IMR-90 (cell line): ENCODE data around the gene ZBTB44. TPM values are rescaled to one million over a fixed set of nuclear protein-coding genes. Genes with fewer than 3 reads are reported as not detected.

ENCODE experiments used
- ATAC-seq: fragments of 200-7000 bp; cut with Tn5 transposase; 2 replicates; pipeline ENCODE4 v1.9.1; 2020; ENCODE audit warnings: low read depth, mild to moderate bottlenecking, moderate library complexity
- BruUV-seq: library from RNA; stranded (reverse); fragments of 400-500 nt; replicated peaks from 2 replicates; lab custom pipeline; 2021; lab: Mats Ljungman, UMichigan
- CTCF ChIA-PET: fragments of 300-600 bp; formaldehyde crosslinking; extraction: SDS; loops from one replicate; lab custom pipeline; 2021; ENCODE audit warnings: antibody characterized with exemption; lab: Yijun Ruan, JAX
- POLR2A ChIA-PET: fragments of 300-600 bp; sonication (Branson Sonifier 250); formaldehyde crosslinking; loops from one replicate; lab custom pipeline; 2022; ENCODE audit warnings: antibody characterized with exemption; ENCODE audit not compliant: unreplicated experiment; lab: Charles Lee
- DNase-seq: peaks from one replicate; pipeline ENCODE4 v3.0.0; 2013
- H2AFZ ChIP-seq: replicated peaks from 2 replicates; pipeline ENCODE3; 2013; ENCODE audit warnings: low read length, mild to moderate bottlenecking; ENCODE audit not compliant: poor library complexity
- H2AK5ac ChIP-seq: 2 replicates; pipeline ENCODE4 v1.6.1; 2013; ENCODE audit warnings: low read depth, low read length, inconsistent platforms
- H2AK9ac ChIP-seq: replicated peaks from 2 replicates; pipeline ENCODE3; 2013; ENCODE audit warnings: mild to moderate bottlenecking, low read depth, low read length, moderate library complexity; ENCODE audit not compliant: poor library complexity
- H2BK120ac ChIP-seq: 2 replicates; pipeline ENCODE4 v1.6.1; 2013; ENCODE audit warnings: low read depth, low read length, inconsistent platforms
- H2BK15ac ChIP-seq: 3 replicates; pipeline ENCODE4 v1.6.1; 2013; ENCODE audit warnings: low read depth, low read length, inconsistent platforms
- H2BK20ac ChIP-seq: 2 replicates; pipeline ENCODE4 v1.6.1; 2013; ENCODE audit warnings: low read depth, mild to moderate bottlenecking, inconsistent platforms, low read length, moderate library complexity
- H2BK5ac ChIP-seq: 2 replicates; pipeline ENCODE4 v1.6.1; 2013; ENCODE audit warnings: mild to moderate bottlenecking, low read depth, low read length, inconsistent platforms; ENCODE audit not compliant: poor library complexity, severe bottlenecking
- H3K14ac ChIP-seq: replicated peaks from 2 replicates; pipeline ENCODE4 v1.6.1; 2013; ENCODE audit warnings: low read depth, low read length, inconsistent platforms
- H3K18ac ChIP-seq: 2 replicates; pipeline ENCODE4 v1.6.1; 2013; ENCODE audit warnings: low read depth, low read length, control low read depth
- H3K23ac ChIP-seq: 2 replicates; pipeline ENCODE4 v1.6.1; 2013; ENCODE audit warnings: low read depth, low read length, inconsistent platforms
- H3K27ac ChIP-seq: 2 replicates; pipeline ENCODE4 v1.5.1; 2013; ENCODE audit warnings: mild to moderate bottlenecking, control low read depth, low read length; ENCODE audit not compliant: insufficient read depth
- H3K27me3 ChIP-seq: 2 replicates; pipeline ENCODE4 v1.6.1; 2013; ENCODE audit warnings: low read length; ENCODE audit not compliant: control insufficient read depth, insufficient read depth
- H3K36me3 ChIP-seq: 2 replicates; pipeline ENCODE4 v1.6.1; 2013; ENCODE audit warnings: low read length, mixed read lengths; ENCODE audit not compliant: control insufficient read depth, insufficient read depth
- H3K4ac ChIP-seq: 2 replicates; pipeline ENCODE4 v1.6.1; 2013; ENCODE audit warnings: low read depth, low read length, inconsistent platforms
- H3K4me1 ChIP-seq: 2 replicates; pipeline ENCODE4 v1.6.1; 2013; ENCODE audit warnings: low read length, mixed read lengths; ENCODE audit not compliant: control insufficient read depth, insufficient read depth
- H3K4me2 ChIP-seq: 2 replicates; pipeline ENCODE4 v1.6.1; 2013; ENCODE audit warnings: low read depth, mild to moderate bottlenecking, control low read depth, low read length, moderate library complexity
- H3K4me3 ChIP-seq: 2 replicates; pipeline ENCODE4 v1.5.1; 2013; ENCODE audit warnings: low read depth, mild to moderate bottlenecking, control low read depth, low read length, moderate library complexity; ENCODE audit not compliant: insufficient read depth
- H3K56ac ChIP-seq: 2 replicates; pipeline ENCODE4 v1.6.1; 2013; ENCODE audit warnings: low read length, inconsistent platforms; ENCODE audit not compliant: insufficient read depth; ENCODE audit errors: extremely low read depth
- H3K79me1 ChIP-seq, 2 experiments: 2 replicates each; pipeline ENCODE4 v1.6.1; 2013; ENCODE audit warnings: low read length in 2 of 2, inconsistent platforms in 1 of 2, low read depth in 1 of 2
- H3K9ac ChIP-seq: 2 replicates; pipeline ENCODE4 v1.6.1; 2013; ENCODE audit warnings: low read depth, low read length, control low read depth
- H3K9me1 ChIP-seq: 2 replicates; pipeline ENCODE4 v1.6.1; 2013; ENCODE audit warnings: low read length, inconsistent platforms; ENCODE audit not compliant: insufficient read depth
- H3K9me3 ChIP-seq: 2 replicates; pipeline ENCODE4 v1.6.1; 2013; ENCODE audit warnings: low read length; ENCODE audit not compliant: control insufficient read depth, insufficient read depth
- H4K20me1 ChIP-seq: 2 replicates; pipeline ENCODE4 v1.6.1; 2013; ENCODE audit warnings: low read length, inconsistent platforms; ENCODE audit not compliant: insufficient read depth
- H4K5ac ChIP-seq: 2 replicates; pipeline ENCODE4 v1.6.1; 2013; ENCODE audit warnings: mild to moderate bottlenecking, low read depth, low read length, control low read depth
- H4K8ac ChIP-seq, 2 experiments: 2 replicates each; pipeline ENCODE4 v1.6.1; 2013; ENCODE audit warnings: low read depth in 2 of 2, low read length in 2 of 2, control low read depth in 1 of 2, inconsistent platforms in 1 of 2
- H4K91ac ChIP-seq: 2 replicates; pipeline ENCODE4 v1.6.1; 2013; ENCODE audit warnings: low read depth, low read length, inconsistent platforms; ENCODE audit not compliant: insufficient read depth
- BHLHE40 ChIP-seq: fragments of 150-350 bp; IDR thresholded peaks from 2 replicates; pipeline ENCODE4 v1.6.1; 2016; ENCODE audit warnings: mild to moderate bottlenecking, low read depth, low read length
- CEBPB ChIP-seq: IDR thresholded peaks from 2 replicates; pipeline ENCODE4 v1.6.1; 2012; ENCODE audit warnings: low read depth, low read length, improper control_type of control experiment
- CHD1 ChIP-seq: IDR thresholded peaks from 2 replicates; pipeline ENCODE4 v1.6.1; 2012; ENCODE audit warnings: low read depth, low read length, improper control_type of control experiment
- CTCF ChIP-seq: conservative IDR thresholded peaks from 2 replicates; pipeline ENCODE4 v1.5.1; 2012; ENCODE audit warnings: mild to moderate bottlenecking, low read depth, low read length, improper control_type of control experiment
- ELK1 ChIP-seq: fragments of 150-350 bp; IDR thresholded peaks from 2 replicates; pipeline ENCODE4 v1.6.1; 2016; ENCODE audit warnings: low read depth, mild to moderate bottlenecking, low read length, moderate library complexity, borderline replicate concordance
- FOS ChIP-seq: fragments of 150-350 bp; IDR thresholded peaks from 2 replicates; pipeline ENCODE4 v1.6.1; 2016; ENCODE audit warnings: low read depth, low read length
- MAFK ChIP-seq: IDR thresholded peaks from 2 replicates; pipeline ENCODE4 v1.6.1; 2012; ENCODE audit warnings: low read depth, low read length, improper control_type of control experiment
- MAZ ChIP-seq: IDR thresholded peaks from 2 replicates; pipeline ENCODE4 v1.6.1; 2012; ENCODE audit warnings: low read depth, mild to moderate bottlenecking, low read length, improper control_type of control experiment, moderate library complexity, borderline replicate concordance
- MXI1 ChIP-seq: IDR thresholded peaks from 2 replicates; pipeline ENCODE4 v1.6.1; 2012; ENCODE audit warnings: low read depth, mild to moderate bottlenecking, low read length, moderate library complexity, borderline replicate concordance
- NFE2L2 ChIP-seq: fragments of 150-350 bp; IDR thresholded peaks from 2 replicates; pipeline ENCODE4 v1.6.1; 2016; ENCODE audit warnings: low read depth, mild to moderate bottlenecking, low read length
- POLR2A ChIP-seq: IDR thresholded peaks from 2 replicates; pipeline ENCODE4 v1.6.1; 2012; ENCODE audit warnings: mild to moderate bottlenecking, low read depth, low read length
- RAD21 ChIP-seq: IDR thresholded peaks from 2 replicates; pipeline ENCODE4 v1.6.1; 2012; ENCODE audit warnings: low read length, improper control_type of control experiment
- RCOR1 ChIP-seq: IDR thresholded peaks from 2 replicates; pipeline ENCODE4 v1.6.1; 2012; ENCODE audit warnings: mild to moderate bottlenecking, low read length, improper control_type of control experiment; ENCODE audit not compliant: insufficient replicate concordance
- RFX5 ChIP-seq: IDR thresholded peaks from 2 replicates; pipeline ENCODE4 v1.8.0; 2012; ENCODE audit warnings: low read depth, mild to moderate bottlenecking, low read length, moderate library complexity
- SMC3 ChIP-seq: fragments of 150-350 bp; IDR thresholded peaks from 2 replicates; pipeline ENCODE4 v1.6.1; 2016; ENCODE audit warnings: low read depth, mild to moderate bottlenecking, antibody characterized with exemption, low read length, moderate library complexity
- USF2 ChIP-seq: fragments of 150-350 bp; IDR thresholded peaks from 2 replicates; pipeline ENCODE4 v1.6.1; 2017; ENCODE audit warnings: mild to moderate bottlenecking, antibody characterized with exemption, low read length, low read depth
- WGBS, 2 experiments: methylation state at CpG; one replicate each; pipeline versions ENCODE4 v1.1.5 to v1.1.7; 2013; ENCODE audit warnings: missing lambda C conversion rate in 2 of 2; ENCODE audit not compliant: insufficient read length in 1 of 2; ENCODE audit errors: extremely low coverage in 2 of 2; 5-methylcytosine and 5-hydroxymethylcytosine counted together
- dilution Hi-C: fragments of 300-500 bp; cut with HindIII; formaldehyde crosslinking; loops from one replicate; pipeline ENCODE4 v1.14.3; 2018; ENCODE audit warnings: low sequenced_read_pairs; ENCODE audit not compliant: unreplicated experiment
- in situ Hi-C: fragments of 300-500 bp; cut with MboI; formaldehyde crosslinking; loops from 3 replicates; pipeline ENCODE4 v1.14.3; 2019; ENCODE audit warnings: low sequenced_read_pairs, inconsistent platforms, mixed read lengths
- intact Hi-C: fragments of 100-400 bp; cut with micrococcal nuclease; formaldehyde crosslinking; loops from 2 replicates; pipeline ENCODE4 v1.10.0; 2022
- polyA plus RNA-seq, 3 experiments: library from polyadenylated mRNA; depleted of rRNA; stranded (reverse); fragments of >200 nt; gene quantifications; 2 replicates each; pipeline ENCODE4 v1.2.3, GENCODE V29; 2012; ENCODE audit warnings: low replicate concordance in 1 of 3
- total RNA-seq: library from RNA; depleted of rRNA; stranded (reverse); fragments of >200 nt; gene quantifications from 2 replicates; pipeline ENCODE4 v1.2.3, GENCODE V29; 2012

Gene ZBTB44
- total and polyA plus RNA-seq, 2 of the 4 experiments (the other 2 are of a cell fraction) = 6.9 to 23.3 TPM

- Histone ChIP-seq H4K91ac (no peak overlapping the region), H3K27me3 (peaks cover 36% of the 10 kb centered on the region), H3K4me3 (no peak overlapping the region), H2BK15ac (no peak overlapping the region), H4K8ac (no peak overlapping the region), H3K4me1 (no peaks in the 10 kb centered on the region), H2BK120ac (no peak overlapping the region), H2AK5ac (no peak overlapping the region), H3K4me2 (no peak overlapping the region), H3K9me1 (no peaks in the 10 kb centered on the region), H3K9ac (no peak overlapping the region), H3K79me1 (no peaks in the 10 kb centered on the region), H3K18ac (no peak overlapping the region), H4K20me1 (no peaks in the 10 kb centered on the region), H2BK5ac (no peak overlapping the region), H3K56ac (no peak overlapping the region), H2AFZ (no peak overlapping the region), H2AK9ac (no peak overlapping the region), H3K4ac (no peak overlapping the region), H3K36me3 (no peaks in the 10 kb centered on the region), H2BK20ac (no peak overlapping the region), H3K9me3 (no peaks in the 10 kb centered on the region), H3K23ac (no peak overlapping the region), H3K14ac (no peak overlapping the region), H3K27ac (no peak overlapping the region), H4K5ac (no peak overlapping the region)
- POLR2A ChIA-PET = no interaction called here
- CTCF ChIA-PET = interaction anchor here (1.2 to 1.7 kb wide), 2 partner anchors 173 to 645 kb away, joined by 3 to 4 read pairs; no protein-coding TSS in a partner anchor
- WGBS, 2 experiments = 75% methylated on average over 11 of the region's 17 CpGs; no CpG with 5 or more reads in 1 of the 2 experiments
- ATAC-seq (no peak), DNase-seq (no peak)
- TF ChIP-seq CEBPB (no peak), CHD1 (no peak), CTCF (no peak), RFX5 (no peak), SMC3 (no peak), MXI1 (no peak), RAD21 (no peak), FOS (no peak), USF2 (no peak), ELK1 (no peak), MAZ (no peak), POLR2A (no peak), BHLHE40 (no peak), RCOR1 (no peak), NFE2L2 (no peak), MAFK (no peak)
- in situ Hi-C loops = loop anchor here (10.0 to 25.0 kb wide), 2 partner anchors 171 to 648 kb away; no protein-coding TSS in a partner anchor
- no TSS peak for BruUV-seq
- dilution Hi-C loops = no loop called here
- intact Hi-C loops = loop anchor here (10.0 kb wide), 1 partner anchor 648 kb away; no protein-coding TSS in a partner anchor
These were observed 98.1 kb downstream of the ZBTB44 start for GRCh38 chr11:130216591-130217132.
